H1 (cell line): ENCODE results near the gene OOSP2. TPM values are rescaled to one million over a fixed set of nuclear protein-coding genes. Genes with fewer than 3 reads are reported as not detected.

Experiments used
- CTCF ChIA-PET: fragments of 300-600 bp; sonication (Branson Sonifier 250); formaldehyde crosslinking; loops from one replicate; lab custom pipeline; 2021; ENCODE audit not compliant: partially characterized antibody; lab: Charles Lee
- POLR2A ChIA-PET: fragments of 300-600 bp; sonication (Branson Sonifier 250); formaldehyde crosslinking; loops from one replicate; lab custom pipeline; 2021; ENCODE audit warnings: inconsistent platforms; ENCODE audit not compliant: partially characterized antibody; lab: Charles Lee
- DNase-seq, 2 experiments: peaks; one replicate each; pipeline versions ENCODE4 v3.0.0 to v3.0.0-alpha.2; 2010 to 2022; ENCODE audit warnings: low spot score in 2 of 2, low read depth in 1 of 2, mixed read lengths in 1 of 2
- FAIRE-seq: peaks from 2 replicates; lab custom pipeline; 2011; peaks lifted over from hg19 to GRCh38; lab: Jason Lieb, UNC
- H2AFZ ChIP-seq: 2 replicates; pipeline ENCODE4 v1.8.1; 2012; ENCODE audit warnings: low read length, inconsistent platforms
- H2AK5ac ChIP-seq: 2 replicates; pipeline ENCODE4 v1.6.1; 2013; ENCODE audit warnings: low read depth, low read length
- H2BK120ac ChIP-seq: replicated peaks from 2 replicates; pipeline ENCODE3; 2013; ENCODE audit warnings: low read depth, low read length, inconsistent platforms
- H2BK12ac ChIP-seq: 2 replicates; pipeline ENCODE4 v1.6.1; 2013; ENCODE audit warnings: low read depth, low read length
- H2BK15ac ChIP-seq: 2 replicates; pipeline ENCODE4 v1.6.1; 2013; ENCODE audit warnings: low read length
- H2BK20ac ChIP-seq: 2 replicates; pipeline ENCODE4 v1.6.1; 2013; ENCODE audit warnings: low read length
- H2BK5ac ChIP-seq: 2 replicates; pipeline ENCODE4 v1.6.1; 2013; ENCODE audit warnings: low read depth, low read length
- H3K14ac ChIP-seq: 2 replicates; pipeline ENCODE4 v1.6.1; 2013; ENCODE audit warnings: inconsistent platforms; ENCODE audit not compliant: insufficient read length
- H3K18ac ChIP-seq: 2 replicates; pipeline ENCODE4 v1.6.1; 2013; ENCODE audit warnings: low read length; ENCODE audit errors: extremely low read depth
- H3K23ac ChIP-seq: 2 replicates; pipeline ENCODE4 v1.6.1; 2013; ENCODE audit warnings: inconsistent platforms; ENCODE audit not compliant: insufficient read length
- H3K23me2 ChIP-seq: 2 replicates; pipeline ENCODE4 v1.6.1; 2013; ENCODE audit warnings: low read depth, low read length
- H3K27ac ChIP-seq: 2 replicates; pipeline ENCODE4 v1.6.1; 2011; ENCODE audit warnings: low read depth, low read length, inconsistent platforms
- H3K27me3 ChIP-seq, 4 experiments: replicated peaks in 1 of 4; 1 replicate in 1 of 4; 2 replicates in 3 of 4; pipeline versions ENCODE4 v1.6.1 to v1.8.1; 2011 to 2013; ENCODE audit warnings: low read length in 3 of 4, mild to moderate bottlenecking in 3 of 4, inconsistent platforms in 2 of 4, mixed read lengths in 2 of 4, moderate library complexity in 1 of 4; ENCODE audit not compliant: control insufficient read depth in 3 of 4, insufficient read depth in 3 of 4; ENCODE audit errors: extremely low read depth in 1 of 4
- H3K36me3 ChIP-seq, 4 experiments: 2 replicates each; pipeline versions ENCODE4 v1.6.1 to v1.8.1; 2011 to 2013; ENCODE audit warnings: mild to moderate bottlenecking in 4 of 4, low read length in 3 of 4, moderate library complexity in 2 of 4, control low read depth in 1 of 4, inconsistent platforms in 1 of 4; ENCODE audit not compliant: insufficient read depth in 4 of 4, control insufficient read depth in 2 of 4
- H3K4ac ChIP-seq: replicated peaks from 2 replicates; pipeline ENCODE3; 2013; ENCODE audit warnings: low read length, low read depth, mixed read lengths, inconsistent platforms; ENCODE audit not compliant: insufficient read length
- H3K4me1 ChIP-seq, 4 experiments: replicated peaks in 1 of 4; 1 replicate in 1 of 4; 2 replicates in 3 of 4; pipeline versions ENCODE4 v1.6.1 to v1.8.1; 2011 to 2013; ENCODE audit warnings: low read length in 3 of 4, inconsistent platforms in 2 of 4, mixed read lengths in 1 of 4; ENCODE audit not compliant: insufficient read depth in 4 of 4, control insufficient read depth in 3 of 4
- H3K4me2 ChIP-seq, 2 experiments: 2 replicates each; pipeline versions ENCODE4 v1.6.1 to v1.8.1; 2011 to 2013; ENCODE audit warnings: low read depth in 2 of 2, low read length in 2 of 2, control low read depth in 1 of 2, inconsistent platforms in 1 of 2, mild to moderate bottlenecking in 1 of 2; ENCODE audit not compliant: insufficient read depth in 1 of 2
- H3K4me3 ChIP-seq, 4 experiments: fragments of 200-600, 300-600 bp in 1 of 4; sonication (generic), shearing (Covaris generic), sonication (Bioruptor Twin) in 1 of 4; 2 replicates each; pipeline versions ENCODE4 v1.5.1 to v1.8.1; 2011 to 2016; ENCODE audit warnings: low read length in 4 of 4, low read depth in 3 of 4, control low read depth in 2 of 4, inconsistent platforms in 2 of 4, mild to moderate bottlenecking in 2 of 4, mixed read lengths in 1 of 4, moderate library complexity in 1 of 4; ENCODE audit not compliant: insufficient read depth in 2 of 4; ENCODE audit errors: extremely low read depth in 1 of 4
- H3K56ac ChIP-seq: replicated peaks from 2 replicates; pipeline ENCODE3; 2013; ENCODE audit warnings: low read depth, mild to moderate bottlenecking, mixed read lengths, low read length, inconsistent platforms; ENCODE audit not compliant: insufficient read length
- H3K79me1 ChIP-seq: 2 replicates; pipeline ENCODE4 v1.6.1; 2013; ENCODE audit warnings: low read depth, low read length, control low read depth
- H3K79me2 ChIP-seq, 2 experiments: 2 replicates each; pipeline versions ENCODE4 v1.6.1 to v1.8.1; 2012 to 2013; ENCODE audit warnings: low read length in 2 of 2, mild to moderate bottlenecking in 2 of 2, inconsistent platforms in 1 of 2; ENCODE audit not compliant: insufficient read depth in 2 of 2, control insufficient read depth in 1 of 2
- H3K9ac ChIP-seq, 4 experiments: replicated peaks in 1 of 4; 1 replicate in 1 of 4; 2 replicates in 3 of 4; pipeline versions ENCODE4 v1.6.1 to v1.8.1; 2011 to 2013; ENCODE audit warnings: low read depth in 3 of 4, low read length in 3 of 4, control low read depth in 2 of 4, mild to moderate bottlenecking in 2 of 4, moderate library complexity in 2 of 4, inconsistent platforms in 1 of 4; ENCODE audit errors: extremely low read depth in 1 of 4
- H3K9me3 ChIP-seq, 2 experiments: 2 replicates each; pipeline versions ENCODE4 v1.6.1 to v1.8.1; 2012 to 2013; ENCODE audit warnings: mild to moderate bottlenecking in 2 of 2, moderate library complexity in 2 of 2, control low read depth in 1 of 2, inconsistent platforms in 1 of 2, low read depth in 1 of 2, low read length in 1 of 2, mixed read lengths in 1 of 2; ENCODE audit not compliant: insufficient read depth in 2 of 2
- H4K20me1 ChIP-seq, 2 experiments: replicated peaks in 1 of 2; 2 replicates each; pipeline versions ENCODE3 to v1.8.1; 2011 to 2013; ENCODE audit warnings: inconsistent platforms in 2 of 2, low read length in 2 of 2, mild to moderate bottlenecking in 1 of 2; ENCODE audit not compliant: insufficient read depth in 2 of 2, control insufficient read depth in 1 of 2
- H4K5ac ChIP-seq: 2 replicates; pipeline ENCODE4 v1.6.1; 2013; ENCODE audit warnings: low read length, low read depth, mixed read lengths, inconsistent platforms; ENCODE audit not compliant: insufficient read length
- H4K8ac ChIP-seq: 2 replicates; pipeline ENCODE4 v1.8.0; 2013; ENCODE audit warnings: mild to moderate bottlenecking, moderate library complexity, low read length, inconsistent platforms; ENCODE audit not compliant: insufficient read depth; ENCODE audit errors: extremely low read depth
- H4K91ac ChIP-seq: replicated peaks from 2 replicates; pipeline ENCODE3; 2013; ENCODE audit warnings: low read length, mixed read lengths, inconsistent platforms; ENCODE audit not compliant: insufficient read length
- BRCA1 ChIP-seq: IDR thresholded peaks from 2 replicates; pipeline ENCODE4 v1.6.1; 2012; ENCODE audit warnings: low read depth, low read length, improper control_type of control experiment
- CBX5 ChIP-seq: fragments of 300-800, 300-1000 bp; sonication (generic); IDR thresholded peaks from 2 replicates; pipeline ENCODE4 v1.7.1; 2016; ENCODE audit warnings: antibody characterized with exemption, low read length, low read depth
- CHD2 ChIP-seq: IDR thresholded peaks from 2 replicates; pipeline ENCODE4 v1.6.1; 2012; ENCODE audit warnings: low read length, improper control_type of control experiment
- GABPA ChIP-seq: IDR thresholded peaks from 2 replicates; pipeline ENCODE4 v1.6.1; 2011; ENCODE audit warnings: mild to moderate bottlenecking, low read length, moderate library complexity, borderline replicate concordance; ENCODE audit not compliant: insufficient read depth
- GTF2F1 ChIP-seq: IDR thresholded peaks from 2 replicates; pipeline ENCODE4 v1.6.1; 2012; ENCODE audit warnings: low read depth, low read length, improper control_type of control experiment, borderline replicate concordance
- KDM5A ChIP-seq: fragments of 200-600 bp; IDR thresholded peaks from 2 replicates; pipeline ENCODE4 v1.7.1; 2012; ENCODE audit warnings: mild to moderate bottlenecking, low read length, inconsistent platforms, mixed read lengths
- NRF1 ChIP-seq: IDR thresholded peaks from 2 replicates; pipeline ENCODE4 v1.6.1; 2011; ENCODE audit warnings: mild to moderate bottlenecking, low read depth, low read length, improper control_type of control experiment
- SP2 ChIP-seq: IDR thresholded peaks from 2 replicates; pipeline ENCODE4 v1.6.1; 2012; ENCODE audit warnings: mild to moderate bottlenecking, low read length, inconsistent platforms
- SRF ChIP-seq: IDR thresholded peaks from 2 replicates; pipeline ENCODE4 v1.6.1; 2011; ENCODE audit warnings: mild to moderate bottlenecking, low read depth, low read length, moderate library complexity
- TAF7 ChIP-seq: optimal IDR thresholded peaks from 2 replicates; pipeline ENCODE3; 2011; ENCODE audit warnings: low read depth, mild to moderate bottlenecking, inconsistent platforms, low read length, moderate library complexity, borderline replicate concordance
- ZNF274 ChIP-seq: IDR thresholded peaks from 2 replicates; pipeline ENCODE4 v1.7.0; 2012; ENCODE audit warnings: low read length, borderline replicate concordance; ENCODE audit errors: extremely low read depth
- WGBS, 2 experiments: shearing (Covaris generic) in 1 of 2; methylation state at CpG; one replicate each; pipeline versions ENCODE4 v1.1.6 to v1.1.7; 2013 to 2015; ENCODE audit warnings: low lambda C conversion rate in 2 of 2, mixed read lengths in 2 of 2, inconsistent platforms in 1 of 2, low coverage in 1 of 2, missing lambda C conversion rate in 1 of 2; ENCODE audit not compliant: insufficient replicate concordance in 2 of 2, insufficient coverage in 1 of 2, insufficient read length in 1 of 2; ENCODE audit errors: extremely low coverage in 1 of 2, missing lambda C conversion rate in 1 of 2; 5-methylcytosine and 5-hydroxymethylcytosine counted together
- polyA plus RNA-seq, 7 experiments: library from polyadenylated mRNA; depleted of rRNA in 3 of 7; stranded (reverse) in 5 of 7; unstranded in 2 of 7; fragments of >200 nt in 5 of 7; fragments of 200-250 nt in 2 of 7; gene quantifications; 1 replicate in 5 of 7; 2 replicates in 1 of 7; 4 replicates in 1 of 7; pipeline versions ENCODE4 v1.2.1 to v1.2.3, GENCODE V29; 2011 to 2013; ENCODE audit warnings: missing spikeins in 2 of 7, mixed read lengths in 2 of 7
- total RNA-seq: library from RNA; stranded (reverse); fragmentation: NEBNext Ultra II Directional; extraction: Animal tissue kit (Norgen Biotek cat#: 25700); gene quantifications from 2 replicates; pipeline ENCODE4 v1.2.1, GENCODE V29; 2021

Gene OOSP2
- total and polyA plus RNA-seq, 2 of the 8 experiments (the other 6 are each of a cell fraction or from before 2014, with no cell fraction given) = not detected

- Histone ChIP-seq H3K18ac (no peak overlapping the region), H3K27me3 (no peaks in the 10 kb centered on the region), H2AFZ (no peak overlapping the region), H2BK12ac (no peak overlapping the region), H3K4me2 (no peak overlapping the region), H2AK5ac (no peak overlapping the region), H3K23me2 (no peaks in the 10 kb centered on the region), H3K14ac (no peak overlapping the region), H3K4ac (no peak overlapping the region), H3K79me2 (no peaks in the 10 kb centered on the region), H3K4me3 (no peak overlapping the region), H3K56ac (no peak overlapping the region), H4K5ac (no peak overlapping the region), H3K36me3 (no peaks in the 10 kb centered on the region), H3K27ac (no peak overlapping the region), H3K23ac (no peak overlapping the region), H3K9ac (no peak overlapping the region), H4K91ac (no peak overlapping the region), H2BK20ac (no peak overlapping the region), H3K79me1 (no peaks in the 10 kb centered on the region), H3K9me3 (no peaks in the 10 kb centered on the region), H4K8ac (no peak overlapping the region), H2BK5ac (no peak overlapping the region), H3K4me1 (no peaks in the 10 kb centered on the region), H2BK15ac (no peak overlapping the region), H4K20me1 (no peaks in the 10 kb centered on the region), H2BK120ac (no peak overlapping the region)
- CTCF ChIA-PET = no interaction called here
- POLR2A ChIA-PET = no interaction called here
- DNase-seq (no peak), FAIRE-seq (no peak)
- 93% methylated on average over 5 of the region's 5 CpGs; no CpG with 5 or more reads in 1 of the 2 experiments for WGBS, 2 experiments
- TF ChIP-seq CHD2 (no peak), TAF7 (no peak), GTF2F1 (no peak), KDM5A (no peak), ZNF274 (no peak), NRF1 (no peak), CBX5 (no peak), SP2 (no peak), GABPA (no peak), BRCA1 (no peak), SRF (no peak)
These were observed 47.8 kb upstream of the OOSP2 start for GRCh38 chr11:59992425-59992824.
